HG03095 (cell line): ENCODE data around the gene TEDC1.

Experiments
- ATAC-seq: cut with Tn5 transposase; IDR thresholded peaks from one replicate; pipeline ENCODE4 v1.9.1; 2021; ENCODE audit warnings: moderate library complexity; ENCODE audit not compliant: unreplicated experiment

TEDC1 gene

GRCh38 chr14:105490572-105491365 lies at the start of gene TEDC1:
TSS of gene TEDC1 (plus strand) at chr14:105491246. CDS start at chr14:105491376, 130 bp downstream.
- ATAC-seq = peak; percentile 66

DNA sequence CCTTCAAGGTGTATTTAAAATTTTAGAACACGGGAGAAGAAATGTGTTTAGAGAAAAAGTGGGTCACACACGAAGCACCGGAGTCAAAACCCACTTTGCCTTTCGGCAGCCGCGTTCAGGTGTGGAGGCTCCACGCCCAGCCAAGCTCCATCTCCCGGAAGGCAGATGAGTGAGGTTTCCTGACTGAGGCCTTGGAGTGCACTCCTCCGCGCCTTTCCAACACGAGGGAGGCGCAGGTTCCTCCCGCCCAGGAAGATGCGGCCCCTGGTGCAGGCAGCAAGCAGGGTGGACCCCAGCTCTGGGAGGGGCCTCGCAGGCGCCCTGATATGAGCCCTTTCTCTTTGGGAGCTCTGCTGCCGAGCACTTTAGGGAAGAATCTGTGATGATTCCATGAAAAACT lies 48.9 kb upstream of the TEDC1 start:
- no peak for ATAC-seq

- no peak for ATAC-seq
Observed at GRCh38 chr14:105442834-105443233, 48.2 kb upstream of the TEDC1 start.

DNA sequence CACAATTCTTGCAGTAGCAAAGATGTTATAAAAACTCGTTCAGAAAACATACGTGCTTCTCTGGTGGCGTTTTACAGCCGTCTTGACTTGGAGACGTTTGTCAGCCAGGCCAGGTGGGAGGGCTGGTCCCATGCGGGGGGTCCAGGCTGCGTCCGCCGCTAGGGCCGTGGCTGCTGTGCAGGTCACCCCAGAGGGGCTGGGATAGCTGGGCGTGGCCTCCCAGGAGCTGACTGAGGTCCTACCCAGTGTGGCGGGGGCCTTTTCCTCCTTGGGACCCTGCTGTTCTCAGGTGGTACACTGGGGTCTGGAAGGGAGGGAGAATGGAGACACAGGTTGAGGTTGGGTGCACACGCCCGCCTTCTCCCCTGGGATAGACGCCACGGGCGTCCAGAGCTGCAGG lies 46.2 kb upstream of the TEDC1 start:
- no peak for ATAC-seq

DNA sequence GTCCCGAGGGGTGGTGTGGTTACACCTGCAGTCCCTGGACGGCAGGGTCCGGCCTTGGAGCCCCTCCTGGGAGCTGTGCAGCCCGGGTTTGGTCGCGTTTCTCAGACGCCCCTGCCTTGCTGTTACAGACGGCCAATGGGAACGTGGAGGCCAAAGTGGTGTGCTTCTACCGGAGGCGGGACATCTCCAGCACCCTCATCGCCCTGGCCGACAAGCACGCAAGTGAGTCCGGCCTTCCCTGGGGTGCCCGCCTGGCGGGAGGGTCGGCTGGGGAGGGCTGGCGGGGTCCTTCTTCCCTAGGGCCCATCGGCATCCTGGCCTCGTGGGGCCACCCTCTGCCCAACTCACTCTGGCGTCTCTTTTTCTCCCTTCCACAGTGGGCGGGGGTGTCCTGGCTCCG lies 45.8 kb upstream of the TEDC1 start:
- ATAC-seq = no peak

DNA sequence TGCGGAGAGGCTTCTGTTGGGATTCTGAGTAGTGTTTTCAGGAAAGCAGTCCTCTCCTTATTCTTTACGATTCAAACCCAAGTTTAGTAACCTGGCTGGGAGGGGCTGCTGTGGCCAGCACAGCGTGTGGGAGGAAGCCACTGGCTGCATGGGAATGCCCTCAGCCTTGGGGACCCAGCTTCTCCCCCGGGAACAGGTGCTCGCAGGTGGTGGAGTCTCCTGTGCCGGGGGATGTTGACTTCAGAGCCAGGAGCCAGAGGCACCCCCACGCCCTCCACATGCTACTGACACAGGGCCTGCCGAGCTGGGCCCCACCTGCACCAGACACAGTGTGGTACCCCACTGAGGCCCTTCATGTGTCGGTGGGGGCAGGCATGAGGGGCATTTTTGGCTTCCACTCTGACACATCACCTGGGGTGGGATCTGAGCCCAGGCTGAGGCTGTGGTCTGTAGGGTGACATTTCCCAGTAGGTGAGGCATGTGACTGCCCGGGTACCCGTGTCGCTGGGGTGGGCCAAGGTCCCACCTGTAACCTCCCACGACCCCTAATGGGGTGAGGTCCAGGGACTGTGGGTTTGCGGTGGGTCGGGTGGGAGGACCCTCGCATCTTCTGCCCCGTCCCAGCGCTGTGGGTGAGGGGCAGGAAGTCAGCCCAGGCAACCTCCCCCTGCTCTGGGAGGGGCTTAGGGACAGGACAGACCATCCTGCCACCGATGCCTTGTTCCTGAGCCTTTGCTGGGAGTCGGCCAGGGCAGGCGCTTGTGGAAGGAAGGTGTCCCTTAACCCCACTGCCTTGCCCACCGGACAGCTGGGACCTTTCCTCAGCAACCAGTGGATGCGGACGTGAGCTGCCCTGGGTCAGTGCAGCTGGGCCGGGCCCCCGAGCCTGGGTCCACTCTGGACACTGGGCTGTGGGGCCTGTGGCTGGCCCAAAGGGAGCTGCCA lies 44.9 kb upstream of the TEDC1 start:
- ATAC-seq = no peak

DNA sequence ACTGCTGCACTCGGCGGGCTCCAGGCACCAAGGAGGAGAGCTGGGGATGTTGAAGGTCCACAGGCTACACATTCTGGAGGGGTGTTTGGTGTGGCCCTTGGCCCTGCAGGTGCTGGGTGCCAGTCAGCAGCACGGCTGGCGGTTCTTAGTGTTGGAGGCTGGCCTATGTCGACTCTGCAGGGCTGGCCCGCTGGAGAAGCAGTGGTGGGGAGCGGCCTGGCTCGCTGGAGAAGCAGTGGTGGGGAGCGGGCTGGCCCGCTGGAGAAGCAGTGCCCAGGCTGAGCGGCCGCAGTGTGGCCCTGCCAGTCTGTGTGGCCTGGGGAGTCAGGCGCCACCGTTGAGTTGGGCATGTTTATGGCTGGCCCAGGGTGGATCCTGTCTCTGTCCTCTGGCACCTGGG lies 44.1 kb upstream of the TEDC1 start:
- ATAC-seq = no peak

- ATAC-seq = no peak
Observed at GRCh38 chr14:105447651-105448640, 43.1 kb upstream of the TEDC1 start.

GRCh38 chr14:105448706-105449111 lies 42.3 kb upstream of the TEDC1 start:
- no peak for ATAC-seq

- no peak for ATAC-seq
Observed at GRCh38 chr14:105449276-105450122, 41.5 kb upstream of the TEDC1 start.

DNA sequence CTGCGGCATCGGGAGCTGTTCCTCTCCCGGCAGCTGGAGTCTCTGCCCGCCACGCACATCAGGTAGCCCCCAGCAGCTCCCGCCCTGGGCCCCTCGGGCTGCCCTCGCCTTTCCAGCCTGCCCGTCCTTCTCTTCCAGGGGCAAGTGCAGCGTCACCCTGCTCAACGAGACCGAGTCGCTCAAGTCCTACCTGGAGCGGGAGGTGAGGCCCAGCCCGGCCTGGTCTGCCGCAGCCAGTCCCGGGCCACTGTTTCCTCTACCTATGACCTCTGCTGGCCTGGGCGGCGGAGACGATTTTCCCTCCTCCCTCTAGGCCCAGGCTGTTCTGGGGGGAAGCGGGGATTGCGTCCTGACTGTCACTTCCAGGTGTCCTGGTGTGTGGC lies 40.9 kb upstream of the TEDC1 start:
- ATAC-seq = no peak

GRCh38 chr14:105450864-105451720 lies 40.0 kb upstream of the TEDC1 start:
- no peak for ATAC-seq

- no peak for ATAC-seq
Observed at GRCh38 chr14:105452963-105453362, 38.1 kb upstream of the TEDC1 start.

GRCh38 chr14:105453847-105454246 lies 37.2 kb upstream of the TEDC1 start:
- ATAC-seq = no peak

GRCh38 chr14:105455086-105455640 lies 35.9 kb upstream of the TEDC1 start:
- no peak for ATAC-seq

- ATAC-seq = no peak
Observed at GRCh38 chr14:105455766-105456660, 35.0 kb upstream of the TEDC1 start.

DNA sequence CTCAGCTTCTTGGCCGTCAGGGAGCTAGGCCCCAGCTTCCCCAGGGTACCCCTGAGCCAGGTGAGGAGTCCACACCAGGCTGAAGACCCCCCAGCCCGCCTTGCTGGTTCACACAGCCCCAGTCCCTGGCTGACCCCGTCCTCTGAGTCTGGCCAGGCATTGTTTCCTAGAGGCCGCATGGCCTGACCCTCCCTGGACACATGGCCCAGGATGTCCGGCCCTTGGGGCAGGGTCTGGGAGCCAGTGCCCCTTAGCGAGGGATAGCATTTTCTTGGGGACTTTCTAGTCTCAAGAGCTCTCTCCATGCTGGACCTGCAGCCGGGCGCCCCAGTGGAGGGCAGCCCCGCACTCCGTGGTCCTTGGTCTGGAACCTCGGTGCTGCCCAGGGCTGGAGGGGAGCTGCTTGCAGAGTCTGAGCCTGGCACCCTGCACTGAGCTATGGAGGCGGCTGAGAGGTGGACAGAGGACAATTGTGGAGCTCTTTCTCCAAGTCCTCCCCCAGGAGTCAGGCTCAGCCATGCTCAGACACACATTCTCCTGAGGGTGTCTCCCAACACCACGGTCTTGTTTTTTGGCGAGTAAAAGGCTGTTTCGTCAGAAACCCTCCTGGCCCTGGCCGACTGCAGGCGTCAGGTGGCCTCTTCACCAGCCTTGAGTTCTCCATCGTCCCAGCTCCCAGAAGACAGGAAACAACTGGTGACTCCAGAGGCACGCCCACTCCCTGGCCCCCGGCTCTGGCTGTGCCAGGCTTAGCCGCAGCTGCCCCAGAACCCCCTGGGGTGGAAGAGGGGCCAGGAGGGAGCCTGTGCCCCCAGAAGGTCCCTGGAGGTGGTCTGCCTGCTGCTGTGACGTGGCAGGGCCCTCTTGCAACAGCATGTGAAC lies 34.1 kb upstream of the TEDC1 start:
- no peak for ATAC-seq
